ENCODE data around the gene CCDC85C. TPM values are rescaled to one million over a fixed set of nuclear protein-coding genes. Genes with fewer than 3 reads are reported as not detected.

The CCDC85C gene
- total and polyA plus RNA-seq, 2 of the 8 experiments (the other 6 are each of a cell fraction or from before 2014, with no cell fraction given), result 16.8 to 35.8 TPM

DNA sequence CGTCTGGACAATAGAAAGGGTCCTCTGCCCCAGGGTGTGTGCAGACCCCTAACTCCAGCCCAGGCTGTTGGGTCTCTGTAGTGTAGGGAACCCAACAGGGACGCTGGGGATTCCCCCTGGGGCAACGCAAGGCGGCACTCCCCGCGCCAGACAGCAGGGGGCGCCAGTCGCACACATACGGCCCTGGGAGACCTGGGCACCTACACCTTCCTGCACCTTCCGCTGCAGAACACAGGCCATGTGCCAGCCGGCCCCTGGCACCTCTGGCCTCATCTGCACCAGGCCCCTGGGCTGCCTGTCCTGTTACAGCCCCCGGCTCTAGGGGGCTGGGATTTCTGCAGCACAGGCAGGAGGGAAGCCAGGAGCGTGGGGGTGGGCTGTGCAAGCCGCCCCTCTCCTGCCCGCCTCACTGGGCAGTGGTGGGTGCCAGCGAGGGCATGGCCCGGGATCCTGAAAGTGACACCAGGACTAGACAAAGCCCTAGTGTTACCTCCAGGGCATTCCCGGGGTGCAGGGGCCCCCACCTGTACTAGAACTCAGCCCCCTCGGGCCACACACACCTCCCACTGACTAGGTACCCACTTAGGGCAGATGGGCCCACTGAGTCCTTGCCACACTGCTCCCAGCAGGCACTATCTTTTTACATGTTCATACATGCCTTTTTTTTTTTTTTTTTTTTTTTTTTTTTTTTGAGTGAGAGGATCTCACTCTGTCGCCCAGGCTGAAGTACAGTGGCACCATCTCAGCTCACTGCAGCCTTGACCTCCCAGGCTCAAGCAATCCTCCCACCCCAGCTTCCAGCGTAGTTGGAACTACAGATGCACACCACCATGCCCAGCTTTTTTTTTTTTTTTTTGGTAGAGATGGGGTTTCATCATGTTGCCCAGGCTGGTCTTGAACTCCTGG lies 85.3 kb downstream of the CCDC85C start:
- FAIRE-seq (no peak), DNase-seq (ENCODE audit: low read depth in 1 of 2, low spot score in 2 of 2) (peak in 1 of 2 experiments; percentile 97)
- ChIA-PET CTCF (ENCODE audit: partially characterized antibody) (interaction anchor here (0.6 to 3.8 kb wide), 28 partner anchors 9 to 443 kb away, joined by 3 to 32 read pairs (median 4); no protein-coding TSS in a partner anchor), POLR2A (ENCODE audit: partially characterized antibody) (interaction anchor here (0.6 kb wide), 1 partner anchor 16 kb away, joined by 3 read pairs; no protein-coding TSS in a partner anchor)
- no peak overlapping the region for H3K23ac ChIP-seq (ENCODE audit: insufficient read length)
- no peaks in the 10 kb centered on the region for H3K9me3 ChIP-seq (ENCODE audit: insufficient read depth in 2 of 2, low read depth in 1 of 2, low read length in 1 of 2)
- peaks cover 5 to 19% (median 13%) of the 10 kb centered on the region in 4 experiments for H3K4me1 ChIP-seq (replicated peaks in 1 of 4; ENCODE audit: control insufficient read depth in 3 of 4, insufficient read depth in 4 of 4, low read length in 3 of 4)
- H4K20me1 ChIP-seq (replicated peaks in 1 of 2; ENCODE audit: control insufficient read depth in 1 of 2, insufficient read depth in 2 of 2, low read length in 2 of 2), result peaks cover 3 to 5% of the 10 kb centered on the region in 2 experiments
- no peak overlapping the region for H3K4me2 ChIP-seq (ENCODE audit: insufficient read depth in 1 of 2, low read depth in 2 of 2, low read length in 2 of 2)
- H4K8ac ChIP-seq (ENCODE audit: extremely low read depth, insufficient read depth, low read length), result no peak overlapping the region; the same call in 1 of the 2 replicates
- no peak overlapping the region for H3K14ac ChIP-seq (ENCODE audit: insufficient read length)
- peaks cover 0 to 4% (median 0%) of the 10 kb centered on the region in 4 experiments; a peak in 2 of 8 replicates for H3K36me3 ChIP-seq (ENCODE audit: control insufficient read depth in 2 of 4, insufficient read depth in 4 of 4, low read length in 3 of 4)
- H3K23me2 ChIP-seq (ENCODE audit: low read depth, low read length), result 0 out of 2 replicates have a peak, but pooled peaks cover 2% of the 10 kb centered on the region
- no peak overlapping the region for H2BK20ac ChIP-seq (ENCODE audit: low read length)
- 39% methylated on average over 18 of the region's 21 CpGs; no CpG with 5 or more reads in 1 of the 2 experiments for WGBS, 2 experiments (ENCODE audit: extremely low coverage in 1 of 2, insufficient coverage in 1 of 2, insufficient read length in 1 of 2, insufficient replicate concordance in 2 of 2, low coverage in 1 of 2, low lambda C conversion rate in 2 of 2, missing lambda C conversion rate in 1 of 2)
- no peak overlapping the region for H2BK15ac ChIP-seq (ENCODE audit: low read length)
- H2AK5ac ChIP-seq (ENCODE audit: low read depth, low read length), result no peak overlapping the region
- no peak overlapping the region for H4K5ac ChIP-seq (ENCODE audit: insufficient read length, low read depth, low read length)
- no peak overlapping the region for H3K56ac ChIP-seq (replicated peaks; ENCODE audit: insufficient read length, low read depth, low read length)
- no peak overlapping the region for H3K18ac ChIP-seq (ENCODE audit: extremely low read depth, low read length)
- no peaks in the 10 kb centered on the region for H3K27me3 ChIP-seq (replicated peaks in 1 of 4; ENCODE audit: control insufficient read depth in 3 of 4, extremely low read depth in 1 of 4, insufficient read depth in 3 of 4, low read length in 3 of 4)
- no peak overlapping the region for H2BK120ac ChIP-seq (replicated peaks; ENCODE audit: low read depth, low read length)
- no peak overlapping the region for H3K4ac ChIP-seq (replicated peaks; ENCODE audit: insufficient read length, low read depth, low read length)
- peaks cover 0 to 2% of the 10 kb centered on the region in 2 experiments; a peak in 1 of 4 replicates for H3K79me2 ChIP-seq (ENCODE audit: control insufficient read depth in 1 of 2, insufficient read depth in 2 of 2, low read length in 2 of 2)
- no peaks in the 10 kb centered on the region; the same call in 1 of the 2 replicates for H3K79me1 ChIP-seq (ENCODE audit: low read depth, low read length)
- no peak overlapping the region for H2AFZ ChIP-seq (ENCODE audit: low read length)
- H2BK12ac ChIP-seq (ENCODE audit: low read depth, low read length), result no peak overlapping the region
- H3K9ac ChIP-seq (replicated peaks in 1 of 4; ENCODE audit: extremely low read depth in 1 of 4, low read depth in 3 of 4, low read length in 3 of 4), result no peak overlapping the region
- no peak overlapping the region; the same call in 1 of the 2 replicates for H2BK5ac ChIP-seq (ENCODE audit: low read depth, low read length)
- no peak overlapping the region for H3K27ac ChIP-seq (ENCODE audit: low read depth, low read length)
- no peak overlapping the region for H3K4me3 ChIP-seq (ENCODE audit: extremely low read depth in 1 of 4, insufficient read depth in 2 of 4, low read depth in 3 of 4, low read length in 4 of 4)
- no peak overlapping the region for H4K91ac ChIP-seq (replicated peaks; ENCODE audit: insufficient read length, low read length)
- TF ChIP-seq JUND (IDR thresholded peaks at IDR 0.05; ENCODE audit: low read length) (0 out of 2 replicates have a peak, but pooled peaks have one; percentile 10), CREB1 (IDR thresholded peaks at IDR 0.05) (0 out of 2 replicates have a peak, but pooled peaks have one; percentile 18), KDM4A (IDR thresholded peaks at IDR 0.05; ENCODE audit: low read depth, low read length, severe bottlenecking) (no peak), RAD21 (IDR thresholded peaks at IDR 0.05 in 1 of 2, conservative IDR thresholded peaks at IDR 0.05 in 1 of 2; ENCODE audit: low read depth in 2 of 2, low read length in 2 of 2) (peak; percentile 97 to 98), ZNF274 (IDR thresholded peaks at IDR 0.05; ENCODE audit: borderline replicate concordance, extremely low read depth, low read length) (no peak), POLR2A (IDR thresholded peaks at IDR 0.05; ENCODE audit: control extremely low read depth in 1 of 2, low read depth in 2 of 2, low read length in 2 of 2) (no peak), JUN (IDR thresholded peaks at IDR 0.05; ENCODE audit: low read depth, low read length) (no peak), MAFK (IDR thresholded peaks at IDR 0.05; ENCODE audit: low read depth, low read length) (no peak), HDAC2 (IDR thresholded peaks at IDR 0.05; ENCODE audit: borderline replicate concordance in 1 of 2, low read depth in 2 of 2, low read length in 2 of 2) (no peak), SIRT6 (IDR thresholded peaks at IDR 0.05; ENCODE audit: low read length) (no peak), MAX (IDR thresholded peaks at IDR 0.05) (peak; percentile 77; the same call in 1 of the 2 replicates)

All from H1 (cell line).